ENCODE data around the gene MYO1E.
"Not testable (repeated sequence)": the region's sequence is repeated elsewhere in the genome, so short reads cannot be mapped to it uniquely, and the experiment has no call there.

The MYO1E gene

GRCh38 chr15:59401824-59402569, 29.3 kb upstream of the MYO1E start:
- DNase-seq, result no peak
- Histone ChIP-seq H3K27ac (no peak overlapping the region), H3K27me3 (no peaks in the 10 kb centered on the region), H3K4me1 (no peaks in the 10 kb centered on the region), H3K36me3 (no peaks in the 10 kb centered on the region), H3K4me3 (no peak overlapping the region), H3K9me3 (no peaks in the 10 kb centered on the region)
- intact Hi-C loops (cut with DNase I; ENCODE audit: low total_unique reads), result no loop called here
- no peak for TF ChIP-seq CTCF (IDR thresholded peaks at IDR 0.05)

DNA sequence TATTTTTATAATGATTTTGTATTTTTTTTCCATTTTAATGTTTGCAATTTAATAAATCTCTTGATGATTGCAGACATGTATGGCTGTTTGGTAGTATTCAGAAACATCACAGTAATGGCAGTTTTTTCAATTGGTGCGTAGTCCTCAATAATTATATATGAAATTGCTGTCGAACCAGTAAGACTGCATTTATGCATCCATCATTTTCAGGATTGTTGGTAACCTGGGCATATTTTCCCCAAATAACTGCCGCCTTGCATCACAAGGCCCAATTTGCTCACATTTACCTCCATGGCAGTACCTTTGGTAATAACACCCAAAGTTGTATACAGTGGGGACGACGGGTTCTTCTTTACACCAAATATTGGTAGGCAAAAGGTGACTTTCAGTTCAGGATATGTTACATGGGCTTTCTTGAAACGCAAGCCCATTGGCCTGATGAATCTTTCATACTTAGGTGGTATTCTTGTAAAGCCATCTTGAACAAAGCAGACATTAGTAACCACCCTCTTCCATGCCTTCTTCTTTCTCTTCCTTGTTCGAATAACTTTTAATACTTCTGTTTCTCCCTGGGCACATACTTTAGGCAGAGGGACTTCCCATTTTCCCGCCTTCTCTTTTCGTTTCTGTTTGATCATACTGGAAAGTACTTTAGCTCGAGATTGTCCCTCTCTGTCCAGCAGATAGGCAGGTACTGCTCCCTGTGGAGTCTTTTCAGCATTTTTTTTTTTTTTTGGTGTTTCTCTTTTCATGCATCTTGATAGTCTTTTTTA, 28.6 kb upstream of the MYO1E start:
- H3K27ac ChIP-seq; H3K27me3 ChIP-seq; H3K4me3 ChIP-seq; H3K9me3 ChIP-seq; intact Hi-C loops (cut with DNase I; ENCODE audit: low total_unique reads); H3K4me1 ChIP-seq; H3K36me3 ChIP-seq; DNase-seq: not testable (repeated sequence)

DNA sequence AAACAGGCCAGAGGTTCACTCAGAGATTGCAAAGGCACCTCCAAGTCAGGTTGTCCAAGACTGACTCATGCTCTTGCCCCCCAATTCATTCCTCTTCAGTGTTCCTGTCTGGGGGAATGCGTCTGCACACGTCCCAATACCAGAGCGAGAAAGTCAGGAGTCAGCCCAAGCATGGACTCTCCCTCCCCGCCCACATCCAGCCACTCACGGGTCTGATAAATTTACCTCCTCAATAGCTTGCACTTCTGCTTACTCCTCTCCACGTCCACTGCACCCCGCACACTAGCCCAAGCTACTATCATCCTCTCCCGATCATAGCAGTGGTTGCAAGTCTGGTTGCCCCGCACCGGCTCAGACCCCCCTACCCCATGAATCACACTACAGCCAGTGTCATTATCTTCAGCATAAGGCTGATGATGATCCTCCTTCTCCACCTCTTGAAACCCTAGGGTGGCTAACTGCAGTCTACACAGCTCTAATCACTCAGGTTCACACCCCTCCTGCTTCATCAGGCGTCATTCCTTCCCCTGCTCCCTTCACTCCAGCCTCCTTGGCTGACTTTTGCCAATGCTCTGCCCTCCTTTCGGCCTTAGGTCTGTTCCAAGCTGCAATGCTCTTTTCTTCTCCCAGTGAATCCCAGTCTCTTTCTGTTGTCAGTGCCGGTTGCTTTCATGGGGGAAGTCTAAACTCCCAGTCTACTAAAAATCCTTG, 27.6 kb upstream of the MYO1E start:
- TF ChIP-seq CTCF (IDR thresholded peaks at IDR 0.05), result no peak
- intact Hi-C loops (cut with DNase I; ENCODE audit: low total_unique reads), result no loop called here

DNA sequence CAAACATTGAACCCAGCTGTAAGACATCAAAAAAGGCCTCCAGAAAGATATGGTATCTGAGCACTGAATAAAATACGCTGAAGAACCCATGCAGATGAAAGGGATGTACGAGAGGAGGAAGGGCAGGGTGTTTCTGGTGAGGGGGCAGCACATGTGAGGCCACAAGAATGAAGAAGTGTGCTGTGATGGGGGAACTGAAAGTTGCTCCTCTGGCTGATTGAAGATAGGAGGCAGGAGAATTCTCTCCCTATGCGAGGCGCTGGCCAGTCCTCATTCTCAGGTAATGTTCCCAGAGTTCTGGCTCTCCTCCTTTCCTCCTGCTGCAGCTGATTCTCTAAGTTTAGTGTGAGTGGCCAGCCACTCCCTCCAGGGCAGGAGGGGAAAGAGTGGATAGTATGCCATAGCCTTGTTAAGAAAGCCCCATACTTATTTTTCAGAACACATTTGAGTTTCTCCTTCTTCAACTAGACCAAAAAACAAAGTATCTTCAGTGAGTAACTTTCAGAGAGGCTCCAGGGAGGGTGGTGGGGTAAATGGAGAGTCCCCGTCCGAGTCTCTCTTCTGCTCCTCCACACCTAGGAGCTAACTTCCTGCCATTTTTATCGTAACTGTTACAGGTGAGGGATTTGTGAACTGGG, 26.9 kb upstream of the MYO1E start:
- DNase-seq, result peak in 1 of 2 donors; percentile 38

More for the DNA sequence above, 27.6 kb upstream of the MYO1E start:
- no peak for DNase-seq
- no peak overlapping the region for H3K4me3 ChIP-seq
- H3K27me3 ChIP-seq, result no peaks in the 10 kb centered on the region
- H3K4me1 ChIP-seq, result no peaks in the 10 kb centered on the region
- no peaks in the 10 kb centered on the region for H3K9me3 ChIP-seq
- no peaks in the 10 kb centered on the region for H3K36me3 ChIP-seq
- no peak overlapping the region for H3K27ac ChIP-seq

GRCh38 chr15:59398220-59398619, 25.5 kb upstream of the MYO1E start:
- no peak overlapping the region for H3K27ac ChIP-seq
- no peaks in the 10 kb centered on the region for H3K4me1 ChIP-seq
- no peak for DNase-seq
- no peaks in the 10 kb centered on the region for H3K27me3 ChIP-seq
- intact Hi-C loops (cut with DNase I; ENCODE audit: low total_unique reads), result no loop called here
- no peaks in the 10 kb centered on the region for H3K9me3 ChIP-seq
- H3K36me3 ChIP-seq, result no peaks in the 10 kb centered on the region
- TF ChIP-seq CTCF (IDR thresholded peaks at IDR 0.05), result no peak
- H3K4me3 ChIP-seq, result no peak overlapping the region

More for the DNA sequence above, 26.9 kb upstream of the MYO1E start:
- intact Hi-C loops (cut with DNase I; ENCODE audit: low total_unique reads), result no loop called here
- Histone ChIP-seq H3K4me1 (no peaks in the 10 kb centered on the region), H3K4me3 (no peak overlapping the region), H3K27me3 (no peaks in the 10 kb centered on the region), H3K9me3 (no peaks in the 10 kb centered on the region), H3K36me3 (no peaks in the 10 kb centered on the region), H3K27ac (no peak overlapping the region)
- TF ChIP-seq CTCF (IDR thresholded peaks at IDR 0.05), result no peak
